Body of pancreas (tissue), 4 donors: ENCODE results near the gene GNAT1.

Experiments
- CTCF ChIP-seq, 7 experiments: fragments of 450-650 bp in 4 of 7; fragments of 200-600 bp in 3 of 7; sonication (generic) in 3 of 7; IDR thresholded peaks; one replicate each; pipeline ENCODE4 v1.5.1; 2016 to 2019; ENCODE audit warnings: antibody characterized with exemption in 7 of 7
- POLR2A ChIP-seq, 3 donors: fragments of 450-650 bp; IDR thresholded peaks; one replicate each; pipeline ENCODE4 v1.6.1; 2016; ENCODE audit warnings: antibody characterized with exemption in 3 of 3, mild to moderate bottlenecking in 2 of 3

GRCh38 chr3:50177346-50177745, 14.1 kb upstream of the GNAT1 start:
- TF ChIP-seq CTCF (IDR thresholded peaks at IDR 0.05) (no peak), POLR2A (IDR thresholded peaks at IDR 0.05) (no peak)
